Measurements from ENCODE around the gene SLC9A3.

The SLC9A3 gene

DNA sequence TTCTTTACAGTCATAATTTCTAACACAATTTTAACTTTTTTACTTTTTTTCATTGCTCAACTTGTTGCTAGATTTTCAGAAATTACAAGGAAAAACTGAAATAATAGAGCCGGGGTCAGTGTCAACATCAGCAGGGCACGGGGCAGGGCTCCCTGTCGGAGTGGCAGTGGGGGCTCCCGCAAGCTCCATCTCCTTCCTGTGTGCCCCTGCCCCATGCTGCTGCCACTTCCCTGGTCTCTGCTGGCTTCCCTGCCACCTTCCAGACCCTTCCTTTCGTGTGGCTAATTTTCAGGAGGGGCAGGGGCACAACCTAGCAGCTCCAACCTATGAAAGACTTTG lies 82.3 kb downstream of the SLC9A3 start:
- peaks cover 3 to 18% of the 10 kb centered on the region in 2 experiments; a peak in 2 of 3 replicates for H3K36me3 ChIP-seq (ENCODE audit: control insufficient read depth in 2 of 2, insufficient read depth in 1 of 2, low read length in 2 of 2)
- H3K9me3 ChIP-seq (ENCODE audit: control insufficient read depth, insufficient read depth, low read depth, low read length) = no peaks in the 10 kb centered on the region
- ChIA-PET POLR2A (interaction anchor here (1.2 kb wide), 1 partner anchor 32 kb away, joined by 4 read pairs; no protein-coding TSS in a partner anchor), CTCF (no interaction called here)
- peak overlapping the region; percentile 64 for H3K4me3 ChIP-seq (ENCODE audit: low read depth, low read length)
- H3K27ac ChIP-seq (ENCODE audit: extremely low read depth, low read depth, low read length) = peak overlapping the region; percentile 81; the same call in 1 of the 2 replicates
- peaks cover 10% of the 10 kb centered on the region for H3K4me1 ChIP-seq (ENCODE audit: control insufficient read depth, insufficient read depth, low read length)
- TF ChIP-seq ZFP3 (tag by site-specific recombination; IDR thresholded peaks at IDR 0.05; ENCODE audit: low read depth) (no peak), ZNF146 (tag by site-specific recombination; IDR thresholded peaks at IDR 0.05) (no peak), ZNF785 (tag by site-specific recombination; IDR thresholded peaks at IDR 0.05) (no peak), ZBTB48 (tag by site-specific recombination; IDR thresholded peaks at IDR 0.05) (no peak), ZNF600 (tag by site-specific recombination; IDR thresholded peaks at IDR 0.05) (no peak), ZNF677 (tag by site-specific recombination; IDR thresholded peaks at IDR 0.05) (no peak), ZNF138 (tag by site-specific recombination; IDR thresholded peaks at IDR 0.05; ENCODE audit: borderline replicate concordance) (no peak), ZNF274 (IDR thresholded peaks at IDR 0.05; ENCODE audit: low read length) (no peak), ZNF274 (tag by site-specific recombination; IDR thresholded peaks at IDR 0.05; ENCODE audit: borderline replicate concordance) (no peak), ZNF571 (tag by site-specific recombination; IDR thresholded peaks at IDR 0.05) (no peak), ZNF626 (tag by site-specific recombination; IDR thresholded peaks at IDR 0.05) (no peak), ZSCAN16 (tag by site-specific recombination; IDR thresholded peaks at IDR 0.05) (no peak)
- TF ChIP-seq, protein P1, sequence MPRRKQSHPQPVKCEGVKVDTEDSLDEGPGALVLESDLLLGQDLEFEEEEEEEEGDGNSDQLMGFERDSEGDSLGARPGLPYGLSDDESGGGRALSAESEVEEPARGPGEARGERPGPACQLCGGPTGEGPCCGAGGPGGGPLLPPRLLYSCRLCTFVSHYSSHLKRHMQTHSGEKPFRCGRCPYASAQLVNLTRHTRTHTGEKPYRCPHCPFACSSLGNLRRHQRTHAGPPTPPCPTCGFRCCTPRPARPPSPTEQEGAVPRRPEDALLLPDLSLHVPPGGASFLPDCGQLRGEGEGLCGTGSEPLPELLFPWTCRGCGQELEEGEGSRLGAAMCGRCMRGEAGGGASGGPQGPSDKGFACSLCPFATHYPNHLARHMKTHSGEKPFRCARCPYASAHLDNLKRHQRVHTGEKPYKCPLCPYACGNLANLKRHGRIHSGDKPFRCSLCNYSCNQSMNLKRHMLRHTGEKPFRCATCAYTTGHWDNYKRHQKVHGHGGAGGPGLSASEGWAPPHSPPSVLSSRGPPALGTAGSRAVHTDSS (tag by site-specific recombination; IDR thresholded peaks at IDR 0.05) = no peak
- TF ChIP-seq, protein P2, sequence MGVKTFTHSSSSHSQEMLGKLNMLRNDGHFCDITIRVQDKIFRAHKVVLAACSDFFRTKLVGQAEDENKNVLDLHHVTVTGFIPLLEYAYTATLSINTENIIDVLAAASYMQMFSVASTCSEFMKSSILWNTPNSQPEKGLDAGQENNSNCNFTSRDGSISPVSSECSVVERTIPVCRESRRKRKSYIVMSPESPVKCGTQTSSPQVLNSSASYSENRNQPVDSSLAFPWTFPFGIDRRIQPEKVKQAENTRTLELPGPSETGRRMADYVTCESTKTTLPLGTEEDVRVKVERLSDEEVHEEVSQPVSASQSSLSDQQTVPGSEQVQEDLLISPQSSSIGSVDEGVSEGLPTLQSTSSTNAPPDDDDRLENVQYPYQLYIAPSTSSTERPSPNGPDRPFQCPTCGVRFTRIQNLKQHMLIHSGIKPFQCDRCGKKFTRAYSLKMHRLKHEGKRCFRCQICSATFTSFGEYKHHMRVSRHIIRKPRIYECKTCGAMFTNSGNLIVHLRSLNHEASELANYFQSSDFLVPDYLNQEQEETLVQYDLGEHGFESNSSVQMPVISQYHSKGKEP (tag by site-specific recombination; IDR thresholded peaks at IDR 0.05) = no peak

DNA sequence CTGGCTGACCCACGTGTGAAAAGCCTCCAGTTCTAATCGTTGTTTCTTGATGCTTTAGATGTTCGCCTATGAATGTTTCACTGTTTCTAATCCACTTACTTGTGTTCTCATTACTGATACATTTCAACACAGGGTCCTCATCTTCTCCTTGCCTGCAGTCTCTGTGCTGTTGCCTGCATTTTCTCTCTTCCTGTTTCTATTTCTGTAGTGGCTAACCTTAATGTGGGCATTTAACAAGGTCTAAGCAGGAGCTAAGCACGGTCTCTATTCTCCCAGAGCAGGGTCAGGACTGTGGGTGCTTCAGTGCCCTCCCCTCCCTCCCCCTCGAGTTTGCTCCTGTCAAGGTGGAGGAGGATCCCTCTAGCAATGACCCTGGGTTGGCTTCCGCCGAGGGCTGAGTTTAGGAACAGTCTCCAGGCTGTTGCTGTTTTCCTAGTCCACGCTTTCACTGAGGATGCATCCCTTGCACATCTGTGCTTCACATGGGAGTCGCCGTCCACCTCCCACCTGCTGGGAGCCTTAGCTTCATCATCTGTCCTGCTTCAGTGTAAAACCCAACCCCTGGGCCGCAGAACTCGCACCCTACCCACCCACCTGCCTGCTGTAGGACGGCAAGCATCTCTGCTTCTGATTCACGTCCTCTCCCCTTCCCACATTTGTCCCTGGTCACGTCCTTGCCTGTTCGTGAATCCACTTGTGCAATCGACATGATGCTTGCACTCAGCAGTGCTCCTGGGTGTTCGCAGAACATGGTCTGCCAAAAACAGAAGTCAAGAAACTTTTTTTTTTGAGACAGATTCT lies 83.6 kb downstream of the SLC9A3 start:
- Histone ChIP-seq H3K4me3 (ENCODE audit: low read depth, low read length) (no peak overlapping the region), H3K4me1 (ENCODE audit: control insufficient read depth, insufficient read depth, low read length) (peaks cover 10% of the 10 kb centered on the region), H3K36me3 (ENCODE audit: control insufficient read depth in 2 of 2, insufficient read depth in 1 of 2, low read length in 2 of 2) (peaks cover 0 to 4% of the 10 kb centered on the region in 2 experiments; a peak in 2 of 3 replicates), H3K9me3 (ENCODE audit: control insufficient read depth, insufficient read depth, low read depth, low read length) (no peaks in the 10 kb centered on the region), H3K27ac (ENCODE audit: extremely low read depth, low read depth, low read length) (no peak overlapping the region)
- TF ChIP-seq, protein P3, sequence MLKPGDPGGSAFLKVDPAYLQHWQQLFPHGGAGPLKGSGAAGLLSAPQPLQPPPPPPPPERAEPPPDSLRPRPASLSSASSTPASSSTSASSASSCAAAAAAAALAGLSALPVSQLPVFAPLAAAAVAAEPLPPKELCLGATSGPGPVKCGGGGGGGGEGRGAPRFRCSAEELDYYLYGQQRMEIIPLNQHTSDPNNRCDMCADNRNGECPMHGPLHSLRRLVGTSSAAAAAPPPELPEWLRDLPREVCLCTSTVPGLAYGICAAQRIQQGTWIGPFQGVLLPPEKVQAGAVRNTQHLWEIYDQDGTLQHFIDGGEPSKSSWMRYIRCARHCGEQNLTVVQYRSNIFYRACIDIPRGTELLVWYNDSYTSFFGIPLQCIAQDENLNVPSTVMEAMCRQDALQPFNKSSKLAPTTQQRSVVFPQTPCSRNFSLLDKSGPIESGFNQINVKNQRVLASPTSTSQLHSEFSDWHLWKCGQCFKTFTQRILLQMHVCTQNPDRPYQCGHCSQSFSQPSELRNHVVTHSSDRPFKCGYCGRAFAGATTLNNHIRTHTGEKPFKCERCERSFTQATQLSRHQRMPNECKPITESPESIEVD (tag by site-specific recombination; IDR thresholded peaks at IDR 0.05) = no peak
- no peak for TF ChIP-seq SCRT1 (tag by site-specific recombination; IDR thresholded peaks at IDR 0.05; ENCODE audit: borderline replicate concordance)
- no peak for TF ChIP-seq ZBTB17 (tag by site-specific recombination; IDR thresholded peaks at IDR 0.05)
- TF ChIP-seq, protein P4, sequence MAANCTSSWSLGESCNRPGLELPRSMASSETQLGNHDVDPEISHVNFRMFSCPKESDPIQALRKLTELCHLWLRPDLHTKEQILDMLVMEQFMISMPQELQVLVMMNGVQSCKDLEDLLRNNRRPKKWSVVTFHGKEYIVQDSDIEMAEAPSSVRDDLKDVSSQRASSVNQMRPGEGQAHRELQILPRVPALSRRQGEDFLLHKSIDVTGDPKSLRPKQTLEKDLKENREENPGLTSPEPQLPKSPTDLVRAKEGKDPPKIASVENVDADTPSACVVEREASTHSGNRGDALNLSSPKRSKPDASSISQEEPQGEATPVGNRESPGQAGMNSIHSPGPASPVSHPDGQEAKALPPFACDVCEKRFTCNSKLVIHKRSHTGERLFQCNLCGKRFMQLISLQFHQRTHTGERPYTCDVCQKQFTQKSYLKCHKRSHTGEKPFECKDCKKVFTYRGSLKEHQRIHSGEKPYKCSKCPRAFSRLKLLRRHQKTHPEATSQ (tag by site-specific recombination; IDR thresholded peaks at IDR 0.05) = no peak
- no peak for TF ChIP-seq ZNF777 (tag by site-specific recombination; IDR thresholded peaks at IDR 0.05; ENCODE audit: borderline replicate concordance)
- no peak for TF ChIP-seq WT1 (tag by site-specific recombination; IDR thresholded peaks at IDR 0.05)
- no peak for TF ChIP-seq ZNF571 (tag by site-specific recombination; IDR thresholded peaks at IDR 0.05)
- POLR2A ChIA-PET = interaction anchor here (0.7 to 0.8 kb wide), 2 partner anchors 9 to 27 kb away, joined by 3 read pairs; no protein-coding TSS in a partner anchor
- CTCF ChIA-PET = interaction anchor here (0.6 to 1.8 kb wide), 2 partner anchors 9 to 461 kb away, joined by 3 to 9 read pairs; no protein-coding TSS in a partner anchor
